Left ventricle myocardium inferior (tissue), 1 donor: ENCODE measurements around the gene EIF2B2. TPM values are rescaled to one million over a fixed set of nuclear protein-coding genes. Genes with fewer than 3 reads are reported as not detected.

Source experiments
- DNase-seq: peaks from one replicate; pipeline ENCODE4 v3.0.0-alpha.2; 2020
- H3K27ac ChIP-seq: fragments of 200-600 bp; replicated peaks from 2 replicates; pipeline ENCODE4 v1.8.0; 2021
- H3K27me3 ChIP-seq: fragments of 200-600 bp; 2 replicates; pipeline ENCODE4 v1.8.0; 2021; ENCODE audit warnings: low read depth
- H3K36me3 ChIP-seq: fragments of 200-600 bp; 2 replicates; pipeline ENCODE4 v1.8.0; 2021
- H3K4me1 ChIP-seq: fragments of 200-600 bp; 2 replicates; pipeline ENCODE4 v1.8.0; 2021
- H3K4me3 ChIP-seq: fragments of 200-600 bp; 2 replicates; pipeline ENCODE4 v1.8.0; 2021; ENCODE audit warnings: mild to moderate bottlenecking, moderate library complexity
- H3K9me3 ChIP-seq: fragments of 200-600 bp; replicated peaks from 2 replicates; pipeline ENCODE4 v1.8.0; 2021
- CTCF ChIP-seq: fragments of 200-600 bp; IDR thresholded peaks from 2 replicates; pipeline ENCODE4 v1.8.0; 2021; ENCODE audit warnings: antibody characterized with exemption, mild to moderate bottlenecking, borderline replicate concordance
- intact Hi-C: fragments of 100-400 bp; cut with micrococcal nuclease; formaldehyde crosslinking; loops from one replicate; pipeline ENCODE4 v1.11.0; 2022
- total RNA-seq: library from RNA; stranded (reverse); fragmentation: NEBNext Ultra II Directional; extraction: Animal tissue kit (Norgen Biotek cat#: 25700); gene quantifications from one replicate; pipeline ENCODE4 v1.2.1, GENCODE V29; 2021
- donor health status: DM: no; HTN: yes; CAD: no; lungs with severe emphysema.

The EIF2B2 gene
- total RNA-seq, 1 donor from 2014 or later, result 31.5 TPM

GRCh38 chr14:74965486-74966153, 37.1 kb upstream of the EIF2B2 start:
- intact Hi-C loops, result no loop called here

GRCh38 chr14:74968811-74969210, 33.9 kb upstream of the EIF2B2 start:
- peaks cover 38% of the 10 kb centered on the region for H3K4me1 ChIP-seq
- H3K9me3 ChIP-seq, result no peaks in the 10 kb centered on the region
- DNase-seq, result no peak
- no peak for TF ChIP-seq CTCF
- intact Hi-C loops, result no loop called here
- no peak overlapping the region for H3K4me3 ChIP-seq
- no peak overlapping the region for H3K27ac ChIP-seq
- H3K36me3 ChIP-seq, result no peaks in the 10 kb centered on the region
- no peaks in the 10 kb centered on the region for H3K27me3 ChIP-seq

More at GRCh38 chr14:74965486-74966153, 37.1 kb upstream of the EIF2B2 start:
- no peak for TF ChIP-seq CTCF
- H3K9me3 ChIP-seq, result no peaks in the 10 kb centered on the region
- DNase-seq, result no peak
- peak overlapping the region; percentile 52 for H3K27ac ChIP-seq
- no peaks in the 10 kb centered on the region for H3K36me3 ChIP-seq
- H3K27me3 ChIP-seq, result no peaks in the 10 kb centered on the region
- no peak overlapping the region for H3K4me3 ChIP-seq
- peaks cover 32% of the 10 kb centered on the region for H3K4me1 ChIP-seq

DNA sequence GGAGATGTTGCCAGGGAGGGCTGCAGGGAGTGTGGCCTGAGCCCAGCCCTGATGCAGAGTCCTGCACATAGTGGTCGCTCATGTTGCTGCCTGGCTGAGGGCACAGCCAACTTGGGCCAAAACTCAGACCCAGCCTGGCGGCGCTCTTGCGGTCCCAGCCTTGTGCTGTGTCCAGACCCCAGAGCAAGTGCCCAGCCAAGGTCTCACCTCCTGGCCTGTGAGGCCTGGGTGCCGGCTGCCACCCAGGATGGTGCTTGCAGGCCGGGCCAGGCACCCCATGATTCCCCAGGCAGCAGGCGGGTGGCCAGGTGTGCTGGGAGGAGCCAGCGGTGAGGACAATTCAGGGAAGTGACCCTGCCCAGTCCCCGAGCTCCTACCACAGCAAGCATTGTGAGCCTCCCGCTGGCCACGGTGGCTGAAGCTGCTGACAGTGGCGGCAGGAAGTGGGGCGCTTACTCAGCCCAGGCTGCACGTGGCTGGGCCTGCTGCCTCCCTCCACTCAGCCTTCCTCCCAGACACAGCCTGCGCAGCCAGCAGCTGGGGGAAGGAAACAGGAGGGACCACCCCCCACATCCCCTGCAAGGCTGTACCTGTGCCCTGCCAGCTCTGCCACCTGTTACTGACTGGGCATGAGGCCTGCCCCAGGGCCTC, 29.6 kb upstream of the EIF2B2 start:
- H3K27ac ChIP-seq, result peak overlapping the region; percentile 79
- intact Hi-C loops, result no loop called here
- H3K9me3 ChIP-seq, result no peaks in the 10 kb centered on the region
- H3K27me3 ChIP-seq, result no peaks in the 10 kb centered on the region
- H3K4me3 ChIP-seq, result no peak overlapping the region
- H3K36me3 ChIP-seq, result no peaks in the 10 kb centered on the region
- peaks cover 37% of the 10 kb centered on the region for H3K4me1 ChIP-seq
- no peak for TF ChIP-seq CTCF
- DNase-seq, result peak; percentile 78

- intact Hi-C loops, result no loop called here
- H3K9me3 ChIP-seq, result no peaks in the 10 kb centered on the region
- no peaks in the 10 kb centered on the region for H3K27me3 ChIP-seq
- H3K36me3 ChIP-seq, result no peaks in the 10 kb centered on the region
- no peak overlapping the region for H3K4me3 ChIP-seq
- no peak for TF ChIP-seq CTCF
- peak overlapping the region; percentile 79 for H3K27ac ChIP-seq
- peaks cover 42% of the 10 kb centered on the region for H3K4me1 ChIP-seq
- DNase-seq, result no peak
These were observed 28.8 kb upstream of the EIF2B2 start for GRCh38 chr14:74973905-74974363.

GRCh38 chr14:74974364-74975058, 28.2 kb upstream of the EIF2B2 start:
- Histone ChIP-seq H3K9me3 (no peaks in the 10 kb centered on the region), H3K4me3 (no peak overlapping the region), H3K36me3 (no peaks in the 10 kb centered on the region), H3K27ac (peak overlapping the region; percentile 79), H3K27me3 (no peaks in the 10 kb centered on the region), H3K4me1 (peaks cover 43% of the 10 kb centered on the region)
- intact Hi-C loops, result no loop called here
- TF ChIP-seq CTCF, result no peak
- DNase-seq, result peak; percentile 73
